Stimulated activated memory B cell treated with anti-CD40 and anti-IgM and Interleukin-4, amounts not matched to agents 10 μg/mL and 1 μg/mL and 100 μg/mL, for 72 hours (primary cell): ENCODE data around the gene DCLK3.
A peak's percentile ranks its signal among the peaks of the same experiment; 100 is the strongest.

Source experiments
- ATAC-seq: fragments of 150-1000 bp; cut with Tn5 transposase; 2 replicates; pipeline ENCODE4 v1.10.0; 2021
- H3K27ac Mint-ChIP-seq: one replicate; pipeline ENCODE4 v1.8.0; 2022; ENCODE audit warnings: mild to moderate bottlenecking, mixed read lengths
- H3K27me3 Mint-ChIP-seq: one replicate; pipeline ENCODE4 v1.8.0; 2022; ENCODE audit warnings: mixed read lengths
- H3K36me3 Mint-ChIP-seq: one replicate; pipeline ENCODE4 v1.8.0; 2022; ENCODE audit warnings: mixed read lengths
- H3K4me1 Mint-ChIP-seq: one replicate; pipeline ENCODE4 v1.8.0; 2022; ENCODE audit warnings: mixed read lengths
- H3K4me3 Mint-ChIP-seq: one replicate; pipeline ENCODE4 v1.8.0; 2022; ENCODE audit warnings: mild to moderate bottlenecking, moderate library complexity, mixed read lengths
- H3K9me3 Mint-ChIP-seq: one replicate; pipeline ENCODE4 v1.8.0; 2022; ENCODE audit warnings: mixed read lengths

DCLK3 gene

GRCh38 chr3:36740787-36741186, 23.6 kb downstream of the DCLK3 start:
- no peaks in the 10 kb centered on the region for H3K36me3 Mint-ChIP-seq
- ATAC-seq: no peak
- H3K9me3 Mint-ChIP-seq: no peaks in the 10 kb centered on the region
- peaks cover 13% of the 10 kb centered on the region for H3K27me3 Mint-ChIP-seq
- no peaks in the 10 kb centered on the region for H3K4me1 Mint-ChIP-seq
- no peak overlapping the region for H3K27ac Mint-ChIP-seq
- H3K4me3 Mint-ChIP-seq: no peak overlapping the region

GRCh38 chr3:36738702-36739101, 25.7 kb downstream of the DCLK3 start:
- no peak overlapping the region for H3K4me3 Mint-ChIP-seq
- no peak for ATAC-seq
- H3K9me3 Mint-ChIP-seq: no peaks in the 10 kb centered on the region
- no peaks in the 10 kb centered on the region for H3K4me1 Mint-ChIP-seq
- H3K27me3 Mint-ChIP-seq: peaks cover 13% of the 10 kb centered on the region
- no peaks in the 10 kb centered on the region for H3K36me3 Mint-ChIP-seq
- no peak overlapping the region for H3K27ac Mint-ChIP-seq

GRCh38 chr3:36736301-36736700, 28.1 kb downstream of the DCLK3 start:
- Mint-ChIP-seq H3K27me3 (peaks cover 13% of the 10 kb centered on the region), H3K4me1 (no peaks in the 10 kb centered on the region), H3K27ac (no peak overlapping the region), H3K36me3 (no peaks in the 10 kb centered on the region), H3K4me3 (no peak overlapping the region), H3K9me3 (no peaks in the 10 kb centered on the region)
- no peak for ATAC-seq

- ATAC-seq: no peak
- no peaks in the 10 kb centered on the region for H3K4me1 Mint-ChIP-seq
- peaks cover 13% of the 10 kb centered on the region for H3K27me3 Mint-ChIP-seq
- no peak overlapping the region for H3K4me3 Mint-ChIP-seq
- no peaks in the 10 kb centered on the region for H3K36me3 Mint-ChIP-seq
- no peak overlapping the region for H3K27ac Mint-ChIP-seq
- no peaks in the 10 kb centered on the region for H3K9me3 Mint-ChIP-seq
Observed at GRCh38 chr3:36734742-36735141, 29.6 kb downstream of the DCLK3 start.

GRCh38 chr3:36733723-36734122, 30.6 kb downstream of the DCLK3 start:
- peaks cover 22% of the 10 kb centered on the region for H3K27me3 Mint-ChIP-seq
- H3K36me3 Mint-ChIP-seq: no peaks in the 10 kb centered on the region
- H3K9me3 Mint-ChIP-seq: no peaks in the 10 kb centered on the region
- H3K4me3 Mint-ChIP-seq: no peak overlapping the region
- no peak for ATAC-seq
- no peak overlapping the region for H3K27ac Mint-ChIP-seq
- no peaks in the 10 kb centered on the region for H3K4me1 Mint-ChIP-seq

- Mint-ChIP-seq H3K4me3 (no peak overlapping the region), H3K4me1 (no peaks in the 10 kb centered on the region), H3K27ac (no peak overlapping the region), H3K27me3 (peaks cover 23% of the 10 kb centered on the region), H3K36me3 (no peaks in the 10 kb centered on the region), H3K9me3 (no peaks in the 10 kb centered on the region)
- no peak for ATAC-seq
Observed at GRCh38 chr3:36733162-36733696, 31.1 kb downstream of the DCLK3 start.

GRCh38 chr3:36730966-36731365, 33.4 kb downstream of the DCLK3 start:
- peaks cover 20% of the 10 kb centered on the region for H3K27me3 Mint-ChIP-seq
- H3K4me1 Mint-ChIP-seq: no peaks in the 10 kb centered on the region
- H3K4me3 Mint-ChIP-seq: no peak overlapping the region
- H3K27ac Mint-ChIP-seq: no peak overlapping the region
- H3K9me3 Mint-ChIP-seq: no peaks in the 10 kb centered on the region
- no peaks in the 10 kb centered on the region for H3K36me3 Mint-ChIP-seq
- ATAC-seq: no peak

- no peak overlapping the region for H3K27ac Mint-ChIP-seq
- H3K4me1 Mint-ChIP-seq: no peaks in the 10 kb centered on the region
- H3K27me3 Mint-ChIP-seq: peaks cover 20% of the 10 kb centered on the region
- no peaks in the 10 kb centered on the region for H3K36me3 Mint-ChIP-seq
- no peaks in the 10 kb centered on the region for H3K9me3 Mint-ChIP-seq
- ATAC-seq: no peak
- no peak overlapping the region for H3K4me3 Mint-ChIP-seq
Observed at GRCh38 chr3:36729204-36730056, 34.9 kb downstream of the DCLK3 start.

- Mint-ChIP-seq H3K36me3 (no peaks in the 10 kb centered on the region), H3K27me3 (peaks cover 4% of the 10 kb centered on the region), H3K4me3 (no peak overlapping the region), H3K4me1 (no peaks in the 10 kb centered on the region), H3K9me3 (no peaks in the 10 kb centered on the region), H3K27ac (no peak overlapping the region)
- ATAC-seq: no peak
Observed at GRCh38 chr3:36714343-36715086, 49.8 kb downstream of the DCLK3 start.

GRCh38 chr3:36713904-36714303, 50.4 kb downstream of the DCLK3 start:
- H3K4me3 Mint-ChIP-seq: no peak overlapping the region
- H3K4me1 Mint-ChIP-seq: no peaks in the 10 kb centered on the region
- ATAC-seq: no peak
- no peaks in the 10 kb centered on the region for H3K36me3 Mint-ChIP-seq
- H3K27me3 Mint-ChIP-seq: no peaks in the 10 kb centered on the region
- no peaks in the 10 kb centered on the region for H3K9me3 Mint-ChIP-seq
- no peak overlapping the region for H3K27ac Mint-ChIP-seq

GRCh38 chr3:36710606-36711005, 53.7 kb downstream of the DCLK3 start:
- Mint-ChIP-seq H3K36me3 (no peaks in the 10 kb centered on the region), H3K9me3 (no peaks in the 10 kb centered on the region), H3K27ac (no peak overlapping the region), H3K4me3 (no peak overlapping the region), H3K27me3 (peaks cover 9% of the 10 kb centered on the region), H3K4me1 (peaks cover 6% of the 10 kb centered on the region)
- no peak for ATAC-seq

- Mint-ChIP-seq H3K4me3 (no peak overlapping the region), H3K27ac (no peak overlapping the region), H3K9me3 (no peaks in the 10 kb centered on the region), H3K36me3 (no peaks in the 10 kb centered on the region), H3K4me1 (peaks cover 6% of the 10 kb centered on the region), H3K27me3 (peaks cover 10% of the 10 kb centered on the region)
- ATAC-seq: peak; percentile 24
Observed at GRCh38 chr3:36709826-36710365, 54.5 kb downstream of the DCLK3 start.

GRCh38 chr3:36709281-36709680, 55.1 kb downstream of the DCLK3 start:
- ATAC-seq: no peak
- H3K27me3 Mint-ChIP-seq: peaks cover 16% of the 10 kb centered on the region
- H3K36me3 Mint-ChIP-seq: no peaks in the 10 kb centered on the region
- no peak overlapping the region for H3K27ac Mint-ChIP-seq
- no peak overlapping the region for H3K4me3 Mint-ChIP-seq
- H3K9me3 Mint-ChIP-seq: no peaks in the 10 kb centered on the region
- peaks cover 6% of the 10 kb centered on the region for H3K4me1 Mint-ChIP-seq

GRCh38 chr3:36707623-36708409, 56.5 kb downstream of the DCLK3 start:
- Mint-ChIP-seq H3K9me3 (no peaks in the 10 kb centered on the region), H3K4me1 (peaks cover 6% of the 10 kb centered on the region), H3K27ac (no peak overlapping the region), H3K36me3 (no peaks in the 10 kb centered on the region), H3K4me3 (no peak overlapping the region), H3K27me3 (peaks cover 19% of the 10 kb centered on the region)
- ATAC-seq: peak; percentile 72

- Mint-ChIP-seq H3K4me1 (peaks cover 6% of the 10 kb centered on the region), H3K27me3 (peaks cover 19% of the 10 kb centered on the region), H3K9me3 (no peaks in the 10 kb centered on the region), H3K36me3 (no peaks in the 10 kb centered on the region), H3K27ac (no peak overlapping the region), H3K4me3 (no peak overlapping the region)
- ATAC-seq: no peak
Observed at GRCh38 chr3:36705015-36705414, 59.3 kb downstream of the DCLK3 start.
